ENCODE data around the gene GALNT5. TPM values are rescaled to one million over a fixed set of nuclear protein-coding genes. Genes with fewer than 3 reads are reported as not detected.
A peak's percentile ranks its signal among the peaks of the same experiment; 100 is the strongest.

GALNT5 gene, protein sequence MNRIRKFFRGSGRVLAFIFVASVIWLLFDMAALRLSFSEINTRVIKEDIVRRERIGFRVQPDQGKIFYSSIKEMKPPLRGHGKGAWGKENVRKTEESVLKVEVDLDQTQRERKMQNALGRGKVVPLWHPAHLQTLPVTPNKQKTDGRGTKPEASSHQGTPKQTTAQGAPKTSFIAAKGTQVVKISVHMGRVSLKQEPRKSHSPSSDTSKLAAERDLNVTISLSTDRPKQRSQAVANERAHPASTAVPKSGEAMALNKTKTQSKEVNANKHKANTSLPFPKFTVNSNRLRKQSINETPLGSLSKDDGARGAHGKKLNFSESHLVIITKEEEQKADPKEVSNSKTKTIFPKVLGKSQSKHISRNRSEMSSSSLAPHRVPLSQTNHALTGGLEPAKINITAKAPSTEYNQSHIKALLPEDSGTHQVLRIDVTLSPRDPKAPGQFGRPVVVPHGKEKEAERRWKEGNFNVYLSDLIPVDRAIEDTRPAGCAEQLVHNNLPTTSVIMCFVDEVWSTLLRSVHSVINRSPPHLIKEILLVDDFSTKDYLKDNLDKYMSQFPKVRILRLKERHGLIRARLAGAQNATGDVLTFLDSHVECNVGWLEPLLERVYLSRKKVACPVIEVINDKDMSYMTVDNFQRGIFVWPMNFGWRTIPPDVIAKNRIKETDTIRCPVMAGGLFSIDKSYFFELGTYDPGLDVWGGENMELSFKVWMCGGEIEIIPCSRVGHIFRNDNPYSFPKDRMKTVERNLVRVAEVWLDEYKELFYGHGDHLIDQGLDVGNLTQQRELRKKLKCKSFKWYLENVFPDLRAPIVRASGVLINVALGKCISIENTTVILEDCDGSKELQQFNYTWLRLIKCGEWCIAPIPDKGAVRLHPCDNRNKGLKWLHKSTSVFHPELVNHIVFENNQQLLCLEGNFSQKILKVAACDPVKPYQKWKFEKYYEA
- total RNA-seq (ENCODE audit: low replicate concordance) = 1.7 and 2.6 TPM in 2 replicates
- long read RNA-seq, full-length matches to known transcripts = 3 of 8 reads
- long read RNA-seq, partial matches to known transcripts = 4 of 8 reads
- long read RNA-seq, other reads (novel, unspliced or antisense) = 1 of 8 reads

DNA sequence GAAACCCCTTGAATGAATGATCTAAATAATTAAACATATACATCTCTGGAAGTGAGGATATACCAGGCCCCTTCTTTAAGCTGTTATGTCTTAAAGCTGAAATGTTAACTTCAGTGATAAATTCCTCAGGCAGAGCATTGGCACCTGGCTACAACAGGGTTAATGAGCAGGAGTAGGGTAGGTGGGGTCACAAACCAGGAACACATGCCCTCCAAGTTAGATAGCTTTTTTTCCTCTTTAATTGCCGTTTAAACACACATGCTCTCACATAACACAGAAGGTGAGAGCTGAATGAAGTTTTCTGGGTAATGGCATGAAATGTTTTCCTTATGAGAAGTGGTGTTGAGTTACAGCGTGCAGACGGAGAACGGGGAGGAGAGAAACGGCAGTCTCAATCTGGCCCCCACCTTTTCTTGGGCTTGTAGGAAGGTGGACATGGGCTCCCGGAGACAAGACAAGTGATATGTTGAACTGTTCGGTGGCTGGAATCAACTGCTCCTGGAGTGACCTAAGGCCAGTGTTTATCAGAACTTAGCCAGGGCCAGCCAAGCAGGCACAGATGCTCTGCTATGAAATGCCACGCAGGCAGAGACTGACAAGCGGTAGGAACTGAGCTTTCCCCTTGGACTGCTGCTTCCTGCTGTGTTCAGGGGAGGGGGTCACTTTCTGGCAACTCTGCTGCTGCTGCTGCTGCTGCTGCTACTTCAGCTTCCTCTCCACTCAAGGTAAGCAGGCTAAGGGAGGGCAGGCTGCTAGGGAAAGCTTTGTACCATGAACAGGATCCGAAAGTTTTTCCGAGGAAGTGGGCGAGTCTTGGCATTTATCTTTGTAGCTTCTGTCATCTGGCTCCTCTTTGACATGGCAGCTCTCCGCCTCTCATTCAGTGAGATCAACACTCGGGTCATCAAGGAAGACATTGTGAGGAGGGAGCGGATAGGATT, at the start of gene GALNT5:
TSS of gene GALNT5 (plus strand) at position 394 of the 941 bp plus-strand sequence. CDS start at position 772, 378 bp downstream.
- no peaks in the 10 kb centered on the region for H3K9me3 Mint-ChIP-seq
- H3K4me1 Mint-ChIP-seq (ENCODE audit: unreplicated experiment) = peaks cover 28% of the 10 kb centered on the region
- no peak for DNase-seq (ENCODE audit: extremely low spot score, unreplicated experiment)
- TF ChIP-seq, protein P1, sequence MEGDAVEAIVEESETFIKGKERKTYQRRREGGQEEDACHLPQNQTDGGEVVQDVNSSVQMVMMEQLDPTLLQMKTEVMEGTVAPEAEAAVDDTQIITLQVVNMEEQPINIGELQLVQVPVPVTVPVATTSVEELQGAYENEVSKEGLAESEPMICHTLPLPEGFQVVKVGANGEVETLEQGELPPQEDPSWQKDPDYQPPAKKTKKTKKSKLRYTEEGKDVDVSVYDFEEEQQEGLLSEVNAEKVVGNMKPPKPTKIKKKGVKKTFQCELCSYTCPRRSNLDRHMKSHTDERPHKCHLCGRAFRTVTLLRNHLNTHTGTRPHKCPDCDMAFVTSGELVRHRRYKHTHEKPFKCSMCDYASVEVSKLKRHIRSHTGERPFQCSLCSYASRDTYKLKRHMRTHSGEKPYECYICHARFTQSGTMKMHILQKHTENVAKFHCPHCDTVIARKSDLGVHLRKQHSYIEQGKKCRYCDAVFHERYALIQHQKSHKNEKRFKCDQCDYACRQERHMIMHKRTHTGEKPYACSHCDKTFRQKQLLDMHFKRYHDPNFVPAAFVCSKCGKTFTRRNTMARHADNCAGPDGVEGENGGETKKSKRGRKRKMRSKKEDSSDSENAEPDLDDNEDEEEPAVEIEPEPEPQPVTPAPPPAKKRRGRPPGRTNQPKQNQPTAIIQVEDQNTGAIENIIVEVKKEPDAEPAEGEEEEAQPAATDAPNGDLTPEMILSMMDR (conservative IDR thresholded peaks at IDR 0.05) = no peak
- H3K27ac Mint-ChIP-seq = peak within 1 kb of the TSS; percentile 2
- H3K36me3 Mint-ChIP-seq = no peaks in the 10 kb centered on the region
- H3K27me3 Mint-ChIP-seq = no peaks in the 10 kb centered on the region
- H3K4me3 Mint-ChIP-seq = peak within 1 kb of the TSS; percentile 79

DNA sequence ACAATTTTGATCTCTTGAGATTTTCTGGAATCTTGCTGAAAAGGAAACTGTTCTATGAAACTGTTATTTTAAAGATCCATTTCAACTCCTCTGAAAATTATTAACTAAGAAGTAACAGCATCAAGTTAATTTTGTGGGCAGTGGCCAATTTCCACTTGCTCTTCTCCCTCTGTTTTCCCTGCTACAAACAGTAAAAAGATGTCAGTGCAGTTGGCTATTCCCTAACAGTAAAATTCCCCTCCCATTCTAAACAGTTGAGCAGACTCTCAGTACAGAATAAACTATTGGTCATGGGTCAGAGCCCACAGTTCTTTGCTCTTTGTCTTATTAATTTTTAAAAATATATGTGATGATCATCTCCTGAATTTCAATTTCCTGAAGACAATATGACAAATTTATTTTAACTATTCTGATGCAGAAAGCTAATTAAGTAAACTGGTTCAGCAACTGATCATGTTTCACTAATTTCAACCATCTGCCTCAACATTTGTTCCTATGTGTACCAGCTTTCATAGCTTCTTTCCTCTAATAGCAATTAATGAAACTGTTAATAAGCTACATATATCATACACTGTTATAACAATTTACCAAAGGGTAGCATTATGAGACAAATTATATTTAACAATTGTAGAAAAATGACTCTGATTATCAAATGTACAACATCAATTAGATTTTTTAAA, 41.1 kb upstream of the GALNT5 start:
- Mint-ChIP-seq H3K4me3 (no peak overlapping the region), H3K36me3 (no peaks in the 10 kb centered on the region), H3K9me3 (no peaks in the 10 kb centered on the region), H3K27me3 (no peaks in the 10 kb centered on the region), H3K27ac (no peak overlapping the region), H3K4me1 (ENCODE audit: unreplicated experiment) (no peaks in the 10 kb centered on the region)
- DNase-seq (ENCODE audit: extremely low spot score, unreplicated experiment) = no peak
- TF ChIP-seq, protein P1 (conservative IDR thresholded peaks at IDR 0.05) = no peak

- DNase-seq (ENCODE audit: extremely low spot score, unreplicated experiment) = no peak
- Mint-ChIP-seq H3K4me1 (ENCODE audit: unreplicated experiment) (no peaks in the 10 kb centered on the region), H3K27me3 (no peaks in the 10 kb centered on the region), H3K36me3 (no peaks in the 10 kb centered on the region), H3K27ac (no peak overlapping the region), H3K4me3 (no peak overlapping the region), H3K9me3 (no peaks in the 10 kb centered on the region)
- TF ChIP-seq, protein P1 (conservative IDR thresholded peaks at IDR 0.05) = peak; percentile 42
Measured at GRCh38 chr2:157217409-157217808, 40.1 kb upstream of the GALNT5 start.

DNA sequence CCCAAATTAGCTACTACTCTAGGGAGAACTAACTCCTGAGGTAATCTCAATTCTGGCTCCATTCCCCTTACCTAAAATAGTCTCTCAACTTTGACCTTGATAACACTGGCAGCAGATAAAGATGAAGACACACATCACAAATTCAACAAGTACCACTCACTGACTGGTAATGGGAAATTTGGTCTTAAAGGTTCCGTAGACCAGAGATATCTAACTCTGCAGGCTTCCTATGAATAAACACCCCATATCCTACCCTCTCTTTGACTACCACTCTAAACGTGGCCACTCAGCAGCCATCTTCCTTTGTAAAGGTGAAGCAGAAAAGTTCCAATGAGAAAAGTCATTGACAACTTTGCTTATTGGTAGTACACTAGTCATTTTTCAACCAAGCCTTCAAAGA, 38.6 kb upstream of the GALNT5 start:
- no peaks in the 10 kb centered on the region for H3K27me3 Mint-ChIP-seq
- no peaks in the 10 kb centered on the region for H3K4me1 Mint-ChIP-seq (ENCODE audit: unreplicated experiment)
- H3K27ac Mint-ChIP-seq = no peak overlapping the region
- TF ChIP-seq, protein P1 (conservative IDR thresholded peaks at IDR 0.05) = no peak
- DNase-seq (ENCODE audit: extremely low spot score, unreplicated experiment) = no peak
- no peak overlapping the region for H3K4me3 Mint-ChIP-seq
- no peaks in the 10 kb centered on the region for H3K36me3 Mint-ChIP-seq
- no peaks in the 10 kb centered on the region for H3K9me3 Mint-ChIP-seq

Measured in type B pancreatic cell (in vitro differentiated cells).